IPS DF 4.7 (cell line): ENCODE data around the gene GTF2IRD1.
A peak's percentile ranks its signal among the peaks of the same experiment; 100 is the strongest.
"Not testable (repeated sequence)": the region's sequence is repeated elsewhere in the genome, so short reads cannot be mapped to it uniquely, and the experiment has no call there.

Experiments
- DNase-seq: peaks from one replicate; pipeline ENCODE4 v3.0.0-alpha.2; 2013; ENCODE audit warnings: low spot score; ENCODE audit errors: extremely low read depth

Gene GTF2IRD1

GRCh38 chr7:74470504-74470903 lies 16.8 kb downstream of the GTF2IRD1 start:
- DNase-seq, result no peak

- no peak for DNase-seq
These were observed 19.4 kb downstream of the GTF2IRD1 start for GRCh38 chr7:74473116-74473515.

- DNase-seq, result no peak
These were observed 20.7 kb downstream of the GTF2IRD1 start for GRCh38 chr7:74474271-74474865.

GRCh38 chr7:74475243-74475986 lies 21.7 kb downstream of the GTF2IRD1 start:
- DNase-seq, result no peak

- no peak for DNase-seq
These were observed 22.3 kb downstream of the GTF2IRD1 start for GRCh38 chr7:74475987-74476350.

- no peak for DNase-seq
These were observed 22.9 kb downstream of the GTF2IRD1 start for GRCh38 chr7:74476626-74477025.

GRCh38 chr7:74478671-74479065 lies 25.0 kb downstream of the GTF2IRD1 start:
- DNase-seq, result no peak

- no peak for DNase-seq
These were observed 25.5 kb downstream of the GTF2IRD1 start for GRCh38 chr7:74479066-74479781.

- DNase-seq, result peak; percentile 19
These were observed 26.5 kb downstream of the GTF2IRD1 start for GRCh38 chr7:74479961-74480829.

- no peak for DNase-seq
These were observed 27.2 kb downstream of the GTF2IRD1 start for GRCh38 chr7:74480861-74481417.

GRCh38 chr7:74481458-74482196 lies 27.9 kb downstream of the GTF2IRD1 start:
- no peak for DNase-seq

GRCh38 chr7:74482197-74482467 lies 28.4 kb downstream of the GTF2IRD1 start:
- DNase-seq, result no peak

- DNase-seq, result no peak
These were observed 29.1 kb downstream of the GTF2IRD1 start for GRCh38 chr7:74482629-74483401.

GRCh38 chr7:74483402-74484336 lies 30.0 kb downstream of the GTF2IRD1 start:
- DNase-seq, result no peak

GRCh38 chr7:74485611-74486010 lies 31.9 kb downstream of the GTF2IRD1 start:
- DNase-seq, result no peak

GRCh38 chr7:74488518-74489030 lies 34.9 kb downstream of the GTF2IRD1 start:
- DNase-seq, result not testable (repeated sequence)

- no peak for DNase-seq
These were observed 36.6 kb downstream of the GTF2IRD1 start for GRCh38 chr7:74489997-74490945.

GRCh38 chr7:74491490-74491889 lies 37.8 kb downstream of the GTF2IRD1 start:
- DNase-seq, result not testable (repeated sequence)
